Neural crest cell (in vitro differentiated cells): Measurements from ENCODE around the gene TAS1R3. TPM values are rescaled to one million over a fixed set of nuclear protein-coding genes. Genes with fewer than 3 reads are reported as not detected.
A peak's percentile ranks its signal among the peaks of the same experiment; 100 is the strongest.

Source experiments
- DNase-seq: peaks from one replicate; pipeline ENCODE4 v3.0.0; 2021; ENCODE audit warnings: low read depth, mixed read lengths, low spot score
- H3K27ac Mint-ChIP-seq: one replicate; pipeline ENCODE4 v1.8.0; 2021; ENCODE audit warnings: mild to moderate bottlenecking, mixed read lengths; ENCODE audit not compliant: unreplicated experiment
- H3K27me3 Mint-ChIP-seq: 2 replicates; pipeline ENCODE4 v1.8.0; 2021; ENCODE audit warnings: low read depth, mild to moderate bottlenecking, mixed read lengths
- H3K36me3 Mint-ChIP-seq: 2 replicates; pipeline ENCODE4 v1.8.0; 2021; ENCODE audit warnings: low read depth, mild to moderate bottlenecking, mixed read lengths
- H3K4me1 Mint-ChIP-seq: 2 replicates; pipeline ENCODE4 v1.8.0; 2021; ENCODE audit warnings: mixed read lengths
- H3K4me3 Mint-ChIP-seq: one replicate; pipeline ENCODE4 v1.8.0; 2021; ENCODE audit warnings: mild to moderate bottlenecking, mixed read lengths
- H3K9me3 Mint-ChIP-seq: 2 replicates; pipeline ENCODE4 v1.8.0; 2021; ENCODE audit warnings: mixed read lengths
- long read RNA-seq: library from polyadenylated mRNA; unstranded; transcript quantifications from one replicate; pipeline ENCODE4 v2.0.0, GENCODE V29; 2020
- total RNA-seq: library from RNA; stranded (reverse); gene quantifications from 2 replicates; pipeline ENCODE4 v1.2.1, GENCODE V29; 2021
- TF ChIP-seq, protein P1 (sequence below): fragments of 200-600 bp; sonication (generic); conservative IDR thresholded peaks from 2 replicates; pipeline ENCODE4 v1.5.0; 2021; ENCODE audit warnings: antibody characterized with exemption, mild to moderate bottlenecking

Gene TAS1R3
- total RNA-seq, result 0.64 and 0.68 TPM in 2 replicates
- long read RNA-seq, result 0 reads

- no peak for DNase-seq
- Mint-ChIP-seq H3K4me3 (peak within 1 kb of the TSS; percentile 72), H3K27ac (peak within 1 kb of the TSS; percentile 71), H3K9me3 (no peaks in the 10 kb centered on the region), H3K36me3 (peaks cover 2% of the 10 kb centered on the region), H3K4me1 (peaks cover 5% of the 10 kb centered on the region), H3K27me3 (no peaks in the 10 kb centered on the region)
- TF ChIP-seq, protein P1, sequence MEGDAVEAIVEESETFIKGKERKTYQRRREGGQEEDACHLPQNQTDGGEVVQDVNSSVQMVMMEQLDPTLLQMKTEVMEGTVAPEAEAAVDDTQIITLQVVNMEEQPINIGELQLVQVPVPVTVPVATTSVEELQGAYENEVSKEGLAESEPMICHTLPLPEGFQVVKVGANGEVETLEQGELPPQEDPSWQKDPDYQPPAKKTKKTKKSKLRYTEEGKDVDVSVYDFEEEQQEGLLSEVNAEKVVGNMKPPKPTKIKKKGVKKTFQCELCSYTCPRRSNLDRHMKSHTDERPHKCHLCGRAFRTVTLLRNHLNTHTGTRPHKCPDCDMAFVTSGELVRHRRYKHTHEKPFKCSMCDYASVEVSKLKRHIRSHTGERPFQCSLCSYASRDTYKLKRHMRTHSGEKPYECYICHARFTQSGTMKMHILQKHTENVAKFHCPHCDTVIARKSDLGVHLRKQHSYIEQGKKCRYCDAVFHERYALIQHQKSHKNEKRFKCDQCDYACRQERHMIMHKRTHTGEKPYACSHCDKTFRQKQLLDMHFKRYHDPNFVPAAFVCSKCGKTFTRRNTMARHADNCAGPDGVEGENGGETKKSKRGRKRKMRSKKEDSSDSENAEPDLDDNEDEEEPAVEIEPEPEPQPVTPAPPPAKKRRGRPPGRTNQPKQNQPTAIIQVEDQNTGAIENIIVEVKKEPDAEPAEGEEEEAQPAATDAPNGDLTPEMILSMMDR, result no peak
Measured at GRCh38 chr1:1331068-1331965, at the start of gene TAS1R3. Gene TAS1R3, plus strand, starts transcription at chr1:1331280. Its CDS starts 66 bp downstream, at chr1:1331346.

- Mint-ChIP-seq H3K4me3 (no peak overlapping the region), H3K27ac (no peak overlapping the region)
- no peak for DNase-seq
Measured at GRCh38 chr1:1281533-1282321, 49.4 kb upstream of the TAS1R3 start.

DNA sequence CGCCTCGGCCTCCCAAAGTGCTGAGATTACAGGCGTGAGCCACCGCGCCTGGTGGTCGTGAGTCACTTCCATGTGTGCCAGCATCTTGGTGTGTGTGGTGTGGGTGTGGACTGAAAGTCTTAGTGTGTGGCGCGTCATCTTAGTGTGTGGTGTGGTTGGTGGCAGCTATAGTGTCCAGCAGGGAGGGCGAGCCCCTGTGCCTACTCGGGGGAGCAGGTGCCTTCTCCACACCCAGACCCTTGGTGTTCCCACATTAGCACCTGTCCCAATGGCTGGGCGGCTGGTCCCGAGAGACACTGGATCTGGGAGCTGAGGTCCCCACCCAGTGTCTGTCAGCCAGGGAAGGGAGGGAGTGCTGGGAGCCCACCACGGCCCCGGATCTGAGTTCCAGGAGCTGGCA, 48.1 kb upstream of the TAS1R3 start:
- no peaks in the 10 kb centered on the region for H3K27me3 Mint-ChIP-seq
- H3K27ac Mint-ChIP-seq, result no peak overlapping the region
- no peaks in the 10 kb centered on the region for H3K4me1 Mint-ChIP-seq
- H3K4me3 Mint-ChIP-seq, result peak overlapping the region; percentile 23
- no peak for DNase-seq
- TF ChIP-seq, protein P1, result no peak
- H3K36me3 Mint-ChIP-seq, result no peaks in the 10 kb centered on the region
- H3K9me3 Mint-ChIP-seq, result no peaks in the 10 kb centered on the region

More at GRCh38 chr1:1281533-1282321, 49.4 kb upstream of the TAS1R3 start:
- Mint-ChIP-seq H3K27me3 (no peaks in the 10 kb centered on the region), H3K4me1 (no peaks in the 10 kb centered on the region), H3K36me3 (no peaks in the 10 kb centered on the region), H3K9me3 (no peaks in the 10 kb centered on the region)
- TF ChIP-seq, protein P1, result no peak

- H3K36me3 Mint-ChIP-seq, result no peaks in the 10 kb centered on the region
- DNase-seq, result no peak
- TF ChIP-seq, protein P1, result no peak
- H3K4me3 Mint-ChIP-seq, result no peak overlapping the region
- no peaks in the 10 kb centered on the region for H3K4me1 Mint-ChIP-seq
- no peaks in the 10 kb centered on the region for H3K27me3 Mint-ChIP-seq
- H3K9me3 Mint-ChIP-seq, result no peaks in the 10 kb centered on the region
- H3K27ac Mint-ChIP-seq, result no peak overlapping the region
Measured at GRCh38 chr1:1283821-1284220, 47.3 kb upstream of the TAS1R3 start.

DNA sequence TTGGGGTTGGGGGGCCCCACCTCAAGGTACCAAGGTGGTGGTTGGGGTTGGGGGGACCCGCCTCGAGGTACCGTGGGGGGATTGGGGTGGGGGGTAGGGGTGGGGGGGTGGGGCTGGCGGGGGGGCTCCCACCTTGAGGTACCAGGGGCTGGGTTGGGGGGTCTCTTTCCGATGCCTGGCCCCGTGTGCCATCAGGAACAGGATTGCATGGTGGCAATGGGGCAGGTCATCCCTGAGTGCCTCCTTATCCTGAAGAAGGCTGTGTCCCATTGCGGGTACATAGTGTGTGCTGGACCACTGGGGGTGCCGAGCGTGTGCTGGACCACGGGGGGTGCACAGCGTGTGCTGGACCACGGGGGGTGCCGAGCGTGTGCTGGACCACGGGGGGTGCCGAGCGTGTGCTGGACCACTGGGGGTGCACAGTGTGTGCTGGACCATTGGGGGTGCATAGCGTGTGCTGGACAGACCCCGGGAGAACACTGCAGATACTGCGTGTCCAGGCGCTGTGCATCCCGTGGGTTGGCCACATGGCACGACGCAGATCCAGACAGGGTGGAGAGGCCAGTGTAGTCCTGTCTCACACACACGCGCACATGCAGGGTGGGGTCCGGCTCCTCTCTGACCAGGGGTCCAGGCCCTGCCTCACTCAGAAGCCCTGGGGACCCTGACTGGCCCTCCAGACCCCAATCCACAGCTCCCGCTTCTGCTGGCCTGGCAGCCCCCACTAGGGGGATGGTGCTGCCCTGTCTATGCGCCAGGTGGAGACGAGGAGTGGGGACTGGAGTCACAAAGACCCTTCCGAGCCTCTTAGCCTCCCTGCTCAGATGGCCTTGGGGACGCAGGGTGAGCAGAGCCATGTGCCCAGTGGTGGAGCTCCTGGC, 46.6 kb upstream of the TAS1R3 start:
- Mint-ChIP-seq H3K9me3 (no peaks in the 10 kb centered on the region), H3K27me3 (no peaks in the 10 kb centered on the region), H3K4me3 (no peak overlapping the region), H3K4me1 (no peaks in the 10 kb centered on the region), H3K36me3 (no peaks in the 10 kb centered on the region), H3K27ac (no peak overlapping the region)
- no peak for DNase-seq
- TF ChIP-seq, protein P1, result no peak
